K562 treated with DMSO at 1 percent for 48 hours (cell line): ENCODE results near the gene SIRT6. TPM values are rescaled to one million over a fixed set of nuclear protein-coding genes. Genes with fewer than 3 reads are reported as not detected.

ENCODE experiments used
- total RNA-seq: library from RNA; unstranded; fragments of 300-600 nt; gene quantifications from 2 replicates; pipeline ENCODE4 v1.2.3, GENCODE V29; 2022; ENCODE audit warnings: low replicate concordance; ENCODE audit errors: extremely low read depth

Gene SIRT6
- not detected in 2 replicates for total RNA-seq

GRCh38 chr19:4182084-4182810 is at the start of gene SIRT6, which contains the start of gene ANKRD24:
Gene SIRT6, minus strand, starts transcription at chr19:4182563. Its CDS starts 24 bp downstream, at chr19:4182539.
Gene ANKRD24, plus strand, starts transcription at chr19:4182689. Its CDS starts 3,737 bp downstream, at chr19:4186426.

GRCh38 chr19:4229179-4229931 is 47.0 kb upstream of the SIRT6 start, which contains the start of gene EBI3:
Gene EBI3, plus strand, starts transcription at chr19:4229523. Its CDS starts 28 bp downstream, at chr19:4229551.

Other genes starting within 250 kb of the SIRT6 start
- not detected in 2 replicates for gene NMRK2, start 249.5 kb downstream of the SIRT6 start, total RNA-seq
- gene DAPK3, start 211.5 kb downstream of the SIRT6 start, total RNA-seq = not detected in 2 replicates
- gene EEF2, start 197.1 kb downstream of the SIRT6 start, total RNA-seq = 2,701 and 3,320 TPM in 2 replicates
- gene PIAS4, start 174.8 kb downstream of the SIRT6 start, total RNA-seq = not detected in 2 replicates
- gene ZBTB7A, start 115.7 kb downstream of the SIRT6 start, total RNA-seq = not detected in 2 replicates
- not detected in 2 replicates for gene MAP2K2, start 58.4 kb downstream of the SIRT6 start, total RNA-seq
- not detected in 2 replicates for gene CREB3L3, start 28.9 kb downstream of the SIRT6 start, total RNA-seq
- not detected in 2 replicates for gene ANKRD24, start 126 bp upstream of the SIRT6 start, total RNA-seq
- gene EBI3, start 47.0 kb upstream of the SIRT6 start, total RNA-seq = not detected in 2 replicates
- not detected in 2 replicates for gene YJU2, start 64.5 kb upstream of the SIRT6 start, total RNA-seq
- not detected in 2 replicates for gene SHD, start 96.7 kb upstream of the SIRT6 start, total RNA-seq
- gene TMIGD2, start 119.8 kb upstream of the SIRT6 start, total RNA-seq = not detected in 2 replicates
- gene FSD1, start 122.0 kb upstream of the SIRT6 start, total RNA-seq = not detected in 2 replicates
- gene STAP2, start 156.3 kb upstream of the SIRT6 start, total RNA-seq = not detected in 2 replicates
- gene MPND, start 161.0 kb upstream of the SIRT6 start, total RNA-seq = not detected in 2 replicates
- gene SH3GL1, start 218.0 kb upstream of the SIRT6 start, total RNA-seq = 179 TPM in 1 of 2 replicates, not detected in the other
- not detected in 2 replicates for gene CHAF1A, start 220.1 kb upstream of the SIRT6 start, total RNA-seq